Right lobe of liver (tissue), 6 donors: ENCODE results near the gene POLE. TPM values are rescaled to one million over a fixed set of nuclear protein-coding genes. Genes with fewer than 3 reads are reported as not detected.
A peak's percentile ranks its signal among the peaks of the same experiment; 100 is the strongest.

Source experiments
- ATAC-seq, 4 donors: fragments of 200-7000 bp; cut with Tn5 transposase; one replicate each; pipeline ENCODE4 v1.9.1; 2020; ENCODE audit warnings: mild to moderate bottlenecking in 4 of 4, moderate library complexity in 4 of 4
- DNase-seq, 3 donors: peaks; one replicate each; pipeline ENCODE4 v3.0.0-alpha.2; 2020
- H3K27ac ChIP-seq, 3 donors: fragments of 200-600 bp; one replicate each; pipeline ENCODE4 v1.8.0; 2022
- H3K27me3 ChIP-seq, 2 donors: fragments of 200-600 bp; one replicate each; pipeline ENCODE4 v1.8.0; 2022
- H3K36me3 ChIP-seq, 4 donors: fragments of 200-600 bp; sonication (generic) in 1 of 4; one replicate each; pipeline versions ENCODE4 v1.5.1 to v1.8.0; 2017 to 2022; ENCODE audit warnings: control low read depth in 1 of 4
- H3K4me1 ChIP-seq, 4 donors: fragments of 200-600 bp; sonication (generic) in 1 of 4; one replicate each; pipeline versions ENCODE4 v1.5.1 to v1.8.0; 2017 to 2022; ENCODE audit warnings: control low read depth in 1 of 4
- H3K4me3 ChIP-seq, 3 donors: fragments of 200-600 bp; one replicate each; pipeline ENCODE4 v1.8.0; 2022
- H3K9me3 ChIP-seq, 4 donors: fragments of 200-600 bp; sonication (generic) in 1 of 4; one replicate each; pipeline versions ENCODE4 v1.5.1 to v1.8.0; 2017 to 2022; ENCODE audit warnings: control low read depth in 1 of 4
- POLR2A ChIP-seq: fragments of 450-650 bp; IDR thresholded peaks from one replicate; pipeline ENCODE4 v1.6.1; 2017; ENCODE audit warnings: antibody characterized with exemption, mild to moderate bottlenecking
- WGBS: methylation state at CpG from one replicate; pipeline ENCODE4 v1.1.6; 2018; ENCODE audit warnings: low coverage, low lambda C conversion rate; ENCODE audit not compliant: insufficient coverage; ENCODE audit errors: missing lambda C conversion rate; 5-methylcytosine and 5-hydroxymethylcytosine counted together
- intact Hi-C, 2 donors: fragments of 100-400 bp; cut with DNase I; formaldehyde crosslinking; loops; one replicate each; pipeline versions ENCODE4 v1.11.2 to v1.14.1; 2022
- total RNA-seq, 6 experiments: library from RNA; depleted of rRNA in 2 of 6; stranded (reverse); fragments of >200 nt in 2 of 6; fragmentation: NEBNext Ultra II Directional in 3 of 6; extraction: Animal tissue kit (Norgen Biotek cat#: 25700) in 3 of 6; gene quantifications; one replicate each; pipeline versions ENCODE4 v1.1.0 to v1.2.4, GENCODE V29; 2016 to 2023
- TF ChIP-seq, protein P1 (sequence below), 4 donors: fragments of 200-600 bp in 3 of 4; fragments of 450-650 bp in 1 of 4; IDR thresholded peaks; one replicate each; pipeline versions ENCODE4 v1.5.1 to v1.8.0; 2016 to 2022; ENCODE audit warnings: antibody characterized with exemption in 4 of 4, mild to moderate bottlenecking in 2 of 4
- donor health status: DM: no; HTN: yes; CAD: no.
- donor health status: DM: no; HTN: no; CAD: no.
- donor health status: DM: no; HTN: no; CAD: no.
- donor health status: DM: no; HTN: yes; CAD: no.
- donor health status: DM: no; HTN: yes; CAD: no.

The POLE gene
- total RNA-seq, 6 experiments from 2014 or later = 13.6 to 34.0 (median 22.7) TPM

DNA sequence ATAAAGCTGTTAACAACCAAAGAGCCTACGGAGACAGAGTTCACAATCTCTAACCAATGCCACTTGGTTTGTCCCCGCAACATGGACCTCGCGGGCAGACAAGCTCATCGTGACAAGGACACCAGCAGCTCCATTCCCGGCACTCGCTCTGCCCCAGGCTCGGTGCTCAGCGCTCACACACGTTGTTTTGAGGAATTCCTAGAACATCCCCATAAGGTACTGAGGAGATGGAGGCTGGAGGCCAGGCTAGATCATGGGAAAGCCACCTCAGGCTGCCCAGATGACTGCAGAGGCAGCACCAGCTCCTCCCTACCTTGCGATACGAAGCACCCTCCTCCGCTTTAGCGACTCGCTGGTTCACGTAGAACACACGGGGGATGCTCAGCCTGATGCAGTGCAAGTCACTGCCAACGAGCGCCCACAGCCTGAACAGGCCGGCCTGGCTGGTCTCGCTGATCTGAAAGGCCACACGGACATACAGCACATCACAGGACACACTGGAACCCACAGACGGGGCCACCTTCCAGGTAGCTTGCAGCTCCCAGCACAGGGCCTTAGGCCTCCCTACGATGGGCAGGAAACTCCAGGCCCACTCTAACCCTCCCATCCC, 38.4 kb downstream of the POLE start:
- ATAC-seq (peak in 1 of 4 donors; percentile 37), DNase-seq (peak in 1 of 3 donors; percentile 47)
- H3K27me3 ChIP-seq = no peaks in the 10 kb centered on the region
- TF ChIP-seq, protein P1, sequence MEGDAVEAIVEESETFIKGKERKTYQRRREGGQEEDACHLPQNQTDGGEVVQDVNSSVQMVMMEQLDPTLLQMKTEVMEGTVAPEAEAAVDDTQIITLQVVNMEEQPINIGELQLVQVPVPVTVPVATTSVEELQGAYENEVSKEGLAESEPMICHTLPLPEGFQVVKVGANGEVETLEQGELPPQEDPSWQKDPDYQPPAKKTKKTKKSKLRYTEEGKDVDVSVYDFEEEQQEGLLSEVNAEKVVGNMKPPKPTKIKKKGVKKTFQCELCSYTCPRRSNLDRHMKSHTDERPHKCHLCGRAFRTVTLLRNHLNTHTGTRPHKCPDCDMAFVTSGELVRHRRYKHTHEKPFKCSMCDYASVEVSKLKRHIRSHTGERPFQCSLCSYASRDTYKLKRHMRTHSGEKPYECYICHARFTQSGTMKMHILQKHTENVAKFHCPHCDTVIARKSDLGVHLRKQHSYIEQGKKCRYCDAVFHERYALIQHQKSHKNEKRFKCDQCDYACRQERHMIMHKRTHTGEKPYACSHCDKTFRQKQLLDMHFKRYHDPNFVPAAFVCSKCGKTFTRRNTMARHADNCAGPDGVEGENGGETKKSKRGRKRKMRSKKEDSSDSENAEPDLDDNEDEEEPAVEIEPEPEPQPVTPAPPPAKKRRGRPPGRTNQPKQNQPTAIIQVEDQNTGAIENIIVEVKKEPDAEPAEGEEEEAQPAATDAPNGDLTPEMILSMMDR (IDR thresholded peaks at IDR 0.05) = no peak
- no peak for TF ChIP-seq POLR2A
- intact Hi-C loops = loop anchor here in 1 of 2 donors (10.0 kb wide), 1 partner anchor 234 kb away; no protein-coding TSS in a partner anchor
- H3K27ac ChIP-seq = no peak overlapping the region
- no peaks in the 10 kb centered on the region for H3K4me1 ChIP-seq
- no peak overlapping the region for H3K4me3 ChIP-seq
- H3K9me3 ChIP-seq = no peaks in the 10 kb centered on the region
- no CpG with 5 or more reads among the region's 24 CpGs for WGBS
- peaks cover 0 to 41% (median 3%) of the 10 kb centered on the region in 4 donors for H3K36me3 ChIP-seq

DNA sequence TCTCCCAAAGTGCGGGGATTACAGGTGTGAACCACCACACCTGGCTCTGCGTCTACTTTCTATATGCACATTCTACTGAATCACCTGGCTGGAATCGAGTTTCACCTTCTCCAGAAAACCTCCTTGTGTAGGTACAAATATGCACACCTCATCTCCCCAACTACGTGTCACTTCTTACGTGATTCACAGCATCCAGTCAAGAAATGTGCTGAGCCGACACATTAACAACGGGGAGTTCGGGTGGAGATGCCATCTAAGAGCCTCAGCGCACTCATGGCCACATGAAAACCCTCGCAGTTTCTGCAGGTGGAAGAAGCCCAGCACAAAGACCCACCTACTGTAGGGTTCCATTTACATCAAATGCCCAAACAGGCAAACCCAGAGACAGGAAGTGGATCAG, 39.3 kb downstream of the POLE start:
- H3K4me3 ChIP-seq = no peak overlapping the region
- no peak overlapping the region for H3K27ac ChIP-seq
- no peaks in the 10 kb centered on the region for H3K27me3 ChIP-seq
- H3K9me3 ChIP-seq = no peaks in the 10 kb centered on the region
- no peak for TF ChIP-seq POLR2A
- TF ChIP-seq, protein P1 (IDR thresholded peaks at IDR 0.05) = no peak
- intact Hi-C loops = loop anchor here in 1 of 2 donors (10.0 kb wide), 1 partner anchor 233 kb away; no protein-coding TSS in a partner anchor
- H3K4me1 ChIP-seq = no peaks in the 10 kb centered on the region
- no peak for DNase-seq
- WGBS = 88% methylated on average over 9 of the region's 10 CpGs
- H3K36me3 ChIP-seq = peaks cover 0 to 42% (median 4%) of the 10 kb centered on the region in 4 donors
- ATAC-seq = no peak

DNA sequence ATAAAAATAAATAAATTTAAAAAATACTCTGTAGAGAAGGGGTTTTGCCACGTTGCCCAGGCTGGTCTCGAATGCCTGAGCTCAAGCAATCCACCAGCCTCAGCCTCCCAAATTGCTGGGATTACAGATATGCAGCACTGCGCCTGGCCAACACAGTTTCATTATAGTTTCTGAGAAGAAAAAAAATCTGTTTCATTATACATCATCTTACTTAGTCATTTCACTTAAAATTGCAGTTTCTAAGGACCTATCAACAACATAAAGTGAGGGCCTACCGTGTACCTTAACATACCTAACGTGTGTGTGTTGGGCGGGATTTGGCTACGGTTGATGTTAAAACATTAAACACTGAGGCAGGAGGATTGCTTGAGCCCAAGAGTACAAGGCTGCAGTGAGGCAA, 40.3 kb downstream of the POLE start:
- H3K36me3 ChIP-seq = peaks cover 0 to 45% (median 10%) of the 10 kb centered on the region in 4 donors
- 96% methylated on average over 7 of the region's 7 CpGs for WGBS
- intact Hi-C loops = loop anchor here in 1 of 2 donors (10.0 kb wide), 1 partner anchor 232 kb away; no protein-coding TSS in a partner anchor

DNA sequence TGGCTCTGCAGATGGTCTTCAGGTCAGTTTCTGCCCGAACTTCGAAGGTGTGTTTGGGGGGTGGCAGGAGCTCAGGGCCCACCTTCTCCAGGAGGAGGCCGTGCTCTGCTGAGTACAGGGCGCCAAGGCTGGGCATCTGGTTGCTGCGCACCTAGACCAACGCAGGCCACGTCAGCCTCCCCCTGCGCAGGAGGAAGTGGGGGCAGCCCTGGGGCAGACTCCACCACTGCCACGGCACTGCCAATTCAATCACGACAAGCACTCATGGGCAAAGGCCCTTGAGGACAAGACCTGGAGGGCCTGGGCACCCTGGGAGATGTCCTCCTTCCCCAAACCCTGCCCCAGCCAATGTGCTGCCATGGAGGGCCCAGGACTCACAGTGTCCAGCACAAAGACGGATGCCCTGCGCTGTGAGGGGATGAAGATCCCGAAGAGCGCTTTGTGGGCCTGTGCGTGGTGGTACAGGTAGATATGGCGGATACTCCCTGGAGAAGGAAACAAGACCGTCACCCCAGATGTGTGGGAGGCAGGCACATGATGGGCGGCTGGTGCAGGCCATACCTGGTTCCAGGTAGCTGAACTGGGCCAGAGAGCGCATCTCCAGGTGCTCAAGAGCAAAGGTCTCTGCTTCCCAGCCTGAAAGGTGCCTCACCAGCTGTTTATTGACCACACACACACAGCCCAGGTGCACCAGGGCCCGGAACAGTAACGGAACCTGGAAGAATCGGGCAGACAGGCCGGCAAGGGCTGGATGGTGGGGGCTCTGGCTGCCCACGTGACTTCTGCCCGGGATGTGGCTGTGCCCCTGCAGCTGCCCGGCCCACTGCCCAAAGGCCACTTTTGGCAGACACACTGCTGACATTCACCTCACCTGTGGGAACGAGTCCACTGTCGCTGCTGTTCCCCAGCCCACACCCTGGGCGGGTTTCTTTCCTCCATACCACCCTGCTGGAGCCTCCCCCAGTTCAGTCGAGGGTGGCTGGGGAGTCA, 44.0 kb downstream of the POLE start:
- intact Hi-C loops = loop anchor here in 1 of 2 donors (10.0 kb wide), 1 partner anchor 228 kb away; no protein-coding TSS in a partner anchor
- DNase-seq = peak in 1 of 3 donors; percentile 44
- H3K36me3 ChIP-seq = peaks cover 0 to 40% (median 15%) of the 10 kb centered on the region in 4 donors

More for the DNA sequence above, 40.3 kb downstream of the POLE start:
- Histone ChIP-seq H3K27me3 (no peaks in the 10 kb centered on the region), H3K27ac (no peak overlapping the region), H3K4me3 (no peak overlapping the region), H3K9me3 (no peaks in the 10 kb centered on the region), H3K4me1 (no peaks in the 10 kb centered on the region)
- DNase-seq (no peak), ATAC-seq (no peak)
- no peak for TF ChIP-seq POLR2A
- TF ChIP-seq, protein P1 (IDR thresholded peaks at IDR 0.05) = no peak

More for the DNA sequence above, 44.0 kb downstream of the POLE start:
- Histone ChIP-seq H3K4me1 (no peaks in the 10 kb centered on the region), H3K4me3 (no peak overlapping the region), H3K27ac (no peak overlapping the region), H3K9me3 (no peaks in the 10 kb centered on the region), H3K27me3 (no peaks in the 10 kb centered on the region)
- 69% methylated on average over 2 of the region's 30 CpGs for WGBS
- ATAC-seq = peak in 1 of 4 donors; percentile 9
- TF ChIP-seq POLR2A = no peak
- TF ChIP-seq, protein P1 (IDR thresholded peaks at IDR 0.05) = no peak
